WTC11 (cell line): ENCODE measurements around the gene SUSD4. TPM values are rescaled to one million over a fixed set of nuclear protein-coding genes. Genes with fewer than 3 reads are reported as not detected.

ENCODE experiments used
- ATAC-seq: fragments of 200-7000 bp; cut with Tn5 transposase; 2 replicates; pipeline ENCODE4 v1.10.0; 2021; ENCODE audit warnings: mild to moderate bottlenecking, moderate library complexity
- CTCF ChIA-PET: fragments of 300-600 bp; sonication (Branson Sonifier 250); formaldehyde crosslinking; loops from one replicate; lab custom pipeline; 2021; ENCODE audit warnings: antibody characterized with exemption; lab: Charles Lee
- POLR2A ChIA-PET: fragments of 350-600 bp; sonication (Branson Sonifier 250); formaldehyde crosslinking; loops from one replicate; lab custom pipeline; 2021; ENCODE audit warnings: antibody characterized with exemption; lab: Charles Lee
- DNase-seq: peaks from one replicate; pipeline ENCODE4 v3.0.0; 2021; ENCODE audit warnings: low spot score
- H3K27ac Mint-ChIP-seq: 2 replicates; pipeline ENCODE4 v1.8.0; 2021; ENCODE audit warnings: mixed read lengths
- H3K27me3 Mint-ChIP-seq: 2 replicates; pipeline ENCODE4 v1.8.0; 2021; ENCODE audit warnings: low read depth, mild to moderate bottlenecking, moderate library complexity, mixed read lengths
- H3K36me3 Mint-ChIP-seq: 2 replicates; pipeline ENCODE4 v1.8.0; 2021; ENCODE audit warnings: mixed read lengths
- H3K4me1 Mint-ChIP-seq: 2 replicates; pipeline ENCODE4 v1.8.0; 2022; ENCODE audit warnings: mixed read lengths
- H3K4me3 Mint-ChIP-seq: 2 replicates; pipeline ENCODE4 v1.8.0; 2021; ENCODE audit warnings: mild to moderate bottlenecking, moderate library complexity, mixed read lengths
- H3K9me3 Mint-ChIP-seq: 2 replicates; pipeline ENCODE4 v1.8.0; 2021; ENCODE audit warnings: mixed read lengths
- ATF2 ChIP-seq: sonication (generic); formaldehyde crosslinking; IDR thresholded peaks from 2 replicates; pipeline ENCODE4 v1.8.1; 2022; ENCODE audit warnings: low read depth, missing genetic modification reagents, borderline replicate concordance
- CDX4 ChIP-seq: fragments of 250-450 bp; sonication (Bioruptor Pico); IDR thresholded peaks from 2 replicates; pipeline ENCODE4 v1.9.0; 2021; ENCODE audit warnings: moderate library complexity, mild to moderate bottlenecking, inconsistent platforms, borderline replicate concordance
- E2F5 ChIP-seq: sonication (generic); formaldehyde crosslinking; IDR thresholded peaks from 2 replicates; pipeline ENCODE4 v1.8.1; 2022; ENCODE audit warnings: mild to moderate bottlenecking, moderate library complexity, missing genetic modification reagents
- FOXK1 ChIP-seq: sonication (generic); formaldehyde crosslinking; IDR thresholded peaks from 2 replicates; pipeline ENCODE4 v1.8.0; 2022; ENCODE audit warnings: mild to moderate bottlenecking, moderate library complexity, missing genetic modification reagents
- HMGXB4 ChIP-seq: sonication (generic); formaldehyde crosslinking; IDR thresholded peaks from 2 replicates; pipeline ENCODE4 v1.8.1; 2023; ENCODE audit warnings: mild to moderate bottlenecking, moderate library complexity, missing genetic modification reagents
- MXD4 ChIP-seq: fragments of 250-450 bp; sonication (Bioruptor Pico); IDR thresholded peaks from 2 replicates; pipeline ENCODE4 v1.8.0; 2021; ENCODE audit warnings: mild to moderate bottlenecking, moderate library complexity, borderline replicate concordance
- PREB ChIP-seq: sonication (generic); formaldehyde crosslinking; IDR thresholded peaks from 2 replicates; pipeline ENCODE4 v1.8.1; 2022; ENCODE audit warnings: mild to moderate bottlenecking, missing genetic modification reagents, moderate library complexity, borderline replicate concordance
- USF1 ChIP-seq: sonication (generic); formaldehyde crosslinking; IDR thresholded peaks from 2 replicates; pipeline ENCODE4 v1.8.0; 2022; ENCODE audit warnings: mild to moderate bottlenecking, missing genetic modification reagents
- USF2 ChIP-seq: sonication (generic); formaldehyde crosslinking; IDR thresholded peaks from 2 replicates; pipeline ENCODE4 v1.8.1; 2023; ENCODE audit warnings: mild to moderate bottlenecking, missing genetic modification reagents, moderate library complexity
- ZNF219 ChIP-seq: sonication (generic); formaldehyde crosslinking; IDR thresholded peaks from 2 replicates; pipeline ENCODE4 v1.8.0; 2023; ENCODE audit warnings: missing genetic modification reagents, mild to moderate bottlenecking, borderline replicate concordance
- ZNF263 ChIP-seq: sonication (generic); formaldehyde crosslinking; IDR thresholded peaks from 2 replicates; pipeline ENCODE4 v1.8.1; 2022; ENCODE audit warnings: low read depth, mild to moderate bottlenecking, moderate library complexity, missing genetic modification reagents
- ZNF425 ChIP-seq: fragments of 250-450 bp; sonication (Bioruptor Pico); conservative IDR thresholded peaks from 2 replicates; pipeline ENCODE4 v1.9.0; 2021; ENCODE audit warnings: mild to moderate bottlenecking
- total RNA-seq: library from RNA; stranded (reverse); gene quantifications from 3 replicates; pipeline ENCODE4 v1.2.3, GENCODE V29; 2021

SUSD4 gene
- total RNA-seq, 1 experiment from 2014 or later = 1.8 TPM

GRCh38 chr1:223271085-223271781 is 92.7 kb downstream of the SUSD4 start (continued):
- TF ChIP-seq ZNF425 (CRISPR knock-in tag) = no peak
- TF ChIP-seq, all 79 proteins: peak for 0

GRCh38 chr1:223270155-223270554 is 93.8 kb downstream of the SUSD4 start:
- TF ChIP-seq MXD4 (CRISPR knock-in tag) = no peak
- no peak for TF ChIP-seq USF2 (CRISPR knock-in tag)
- TF ChIP-seq ATF2 (CRISPR knock-in tag) = no peak
- TF ChIP-seq PREB (CRISPR knock-in tag) = no peak
- no peak for TF ChIP-seq HMGXB4 (CRISPR knock-in tag)
- no peak for TF ChIP-seq ZNF219 (CRISPR knock-in tag)
- no peak for TF ChIP-seq E2F5 (CRISPR knock-in tag)
- no peak for TF ChIP-seq USF1 (CRISPR knock-in tag)
- TF ChIP-seq CDX4 (CRISPR knock-in tag) = no peak
- no peak for TF ChIP-seq FOXK1 (CRISPR knock-in tag)
- TF ChIP-seq ZNF263 (CRISPR knock-in tag) = no peak
- TF ChIP-seq, all 79 proteins: peak for 0
- no peaks in the 10 kb centered on the region for H3K36me3 Mint-ChIP-seq
- DNase-seq (no peak), ATAC-seq (no peak)
- POLR2A ChIA-PET = no interaction called here
- H3K27ac Mint-ChIP-seq = no peak overlapping the region
- CTCF ChIA-PET = interaction anchor here (1.3 kb wide), 1 partner anchor 109 kb away, joined by 3 read pairs; no protein-coding TSS in a partner anchor
- no peaks in the 10 kb centered on the region for H3K27me3 Mint-ChIP-seq
- H3K9me3 Mint-ChIP-seq = no peaks in the 10 kb centered on the region
- H3K4me1 Mint-ChIP-seq = peaks cover 4% of the 10 kb centered on the region; the same call in 1 of the 2 replicates
- no peak overlapping the region for H3K4me3 Mint-ChIP-seq
